Measurements from ENCODE around the gene DDX17.

DNA sequence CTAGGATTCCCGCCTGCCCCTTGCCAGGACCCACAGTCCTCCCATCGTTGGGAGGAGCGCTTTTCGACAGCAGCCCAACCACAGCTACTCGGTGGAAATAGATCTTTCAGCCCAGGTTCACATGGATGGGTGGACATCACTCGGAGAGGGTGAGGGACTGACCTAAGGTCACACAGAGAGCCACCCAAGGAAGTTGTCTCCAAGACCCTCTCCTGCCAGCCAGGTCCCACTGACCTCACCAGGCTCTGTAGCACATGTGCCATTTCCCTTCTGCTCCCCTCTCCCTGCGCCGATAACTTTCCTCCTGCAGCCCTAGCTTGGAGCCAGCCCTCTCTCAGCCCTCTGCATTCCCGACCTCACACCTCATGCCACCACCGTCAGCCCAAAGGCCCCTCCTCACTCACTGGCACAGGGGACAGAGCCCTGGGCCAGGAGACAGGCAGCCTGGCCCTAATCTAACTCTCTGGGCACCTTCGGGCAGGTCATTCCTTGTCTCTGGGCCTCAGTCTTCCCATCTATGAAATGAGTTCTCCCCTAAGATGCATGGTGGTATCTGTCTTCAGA, 55.8 kb downstream of the DDX17 start:
- TF ChIP-seq, protein P1, sequence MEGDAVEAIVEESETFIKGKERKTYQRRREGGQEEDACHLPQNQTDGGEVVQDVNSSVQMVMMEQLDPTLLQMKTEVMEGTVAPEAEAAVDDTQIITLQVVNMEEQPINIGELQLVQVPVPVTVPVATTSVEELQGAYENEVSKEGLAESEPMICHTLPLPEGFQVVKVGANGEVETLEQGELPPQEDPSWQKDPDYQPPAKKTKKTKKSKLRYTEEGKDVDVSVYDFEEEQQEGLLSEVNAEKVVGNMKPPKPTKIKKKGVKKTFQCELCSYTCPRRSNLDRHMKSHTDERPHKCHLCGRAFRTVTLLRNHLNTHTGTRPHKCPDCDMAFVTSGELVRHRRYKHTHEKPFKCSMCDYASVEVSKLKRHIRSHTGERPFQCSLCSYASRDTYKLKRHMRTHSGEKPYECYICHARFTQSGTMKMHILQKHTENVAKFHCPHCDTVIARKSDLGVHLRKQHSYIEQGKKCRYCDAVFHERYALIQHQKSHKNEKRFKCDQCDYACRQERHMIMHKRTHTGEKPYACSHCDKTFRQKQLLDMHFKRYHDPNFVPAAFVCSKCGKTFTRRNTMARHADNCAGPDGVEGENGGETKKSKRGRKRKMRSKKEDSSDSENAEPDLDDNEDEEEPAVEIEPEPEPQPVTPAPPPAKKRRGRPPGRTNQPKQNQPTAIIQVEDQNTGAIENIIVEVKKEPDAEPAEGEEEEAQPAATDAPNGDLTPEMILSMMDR (conservative IDR thresholded peaks at IDR 0.05 in 1 of 2, IDR thresholded peaks at IDR 0.05 in 1 of 2; ENCODE audit: low read depth in 1 of 2, low read length in 2 of 2): no peak
- no peak for TF ChIP-seq EZH2 (IDR thresholded peaks at IDR 0.05; ENCODE audit: low read length, missing control alignments)
